HG03159 (cell line): ENCODE measurements around the gene PLPP4.

Source experiments
- ATAC-seq: cut with Tn5 transposase; IDR thresholded peaks from one replicate; pipeline ENCODE4 v1.9.1; 2021; ENCODE audit warnings: mild to moderate bottlenecking, moderate library complexity; ENCODE audit not compliant: unreplicated experiment

The PLPP4 gene

GRCh38 chr10:120515741-120516140 is 58.7 kb downstream of the PLPP4 start:
- ATAC-seq = no peak

- no peak for ATAC-seq
Measured at GRCh38 chr10:120516426-120516825, 59.4 kb downstream of the PLPP4 start.

GRCh38 chr10:120517196-120517595 is 60.2 kb downstream of the PLPP4 start:
- ATAC-seq = no peak

GRCh38 chr10:120517881-120518484 is 61.0 kb downstream of the PLPP4 start:
- ATAC-seq = no peak

GRCh38 chr10:120521880-120522279 is 64.9 kb downstream of the PLPP4 start:
- ATAC-seq = no peak

GRCh38 chr10:120527691-120528090 is 70.7 kb downstream of the PLPP4 start:
- ATAC-seq = no peak

- ATAC-seq = no peak
Measured at GRCh38 chr10:120530699-120531098, 73.7 kb downstream of the PLPP4 start.

GRCh38 chr10:120538091-120538490 is 81.1 kb downstream of the PLPP4 start:
- no peak for ATAC-seq

GRCh38 chr10:120539076-120539475 is 82.0 kb downstream of the PLPP4 start:
- ATAC-seq = no peak

- no peak for ATAC-seq
Measured at GRCh38 chr10:120540486-120540885, 83.5 kb downstream of the PLPP4 start.

- no peak for ATAC-seq
Measured at GRCh38 chr10:120541984-120542383, 85.0 kb downstream of the PLPP4 start.

GRCh38 chr10:120542591-120542990 is 85.6 kb downstream of the PLPP4 start:
- ATAC-seq = no peak

- no peak for ATAC-seq
Measured at GRCh38 chr10:120543291-120543690, 86.3 kb downstream of the PLPP4 start.

GRCh38 chr10:120548210-120548609 is 91.2 kb downstream of the PLPP4 start:
- no peak for ATAC-seq

- no peak for ATAC-seq
Measured at GRCh38 chr10:120552262-120552661, 95.2 kb downstream of the PLPP4 start.

- ATAC-seq = no peak
Measured at GRCh38 chr10:120553911-120554310, 96.9 kb downstream of the PLPP4 start.

- ATAC-seq = no peak
Measured at GRCh38 chr10:120555436-120555835, 98.4 kb downstream of the PLPP4 start.

- no peak for ATAC-seq
Measured at GRCh38 chr10:120555842-120556532, 99.0 kb downstream of the PLPP4 start.

- ATAC-seq = no peak
Measured at GRCh38 chr10:120557311-120557710, 100.3 kb downstream of the PLPP4 start.

GRCh38 chr10:120559800-120560199 is 102.8 kb downstream of the PLPP4 start:
- no peak for ATAC-seq

- ATAC-seq = no peak
Measured at GRCh38 chr10:120562956-120563355, 105.9 kb downstream of the PLPP4 start.

- no peak for ATAC-seq
Measured at GRCh38 chr10:120570418-120570817, 113.4 kb downstream of the PLPP4 start.

GRCh38 chr10:120571266-120571665 is 114.2 kb downstream of the PLPP4 start:
- ATAC-seq = no peak
